Measurements from ENCODE around the gene SLC7A11.

The SLC7A11 gene

DNA sequence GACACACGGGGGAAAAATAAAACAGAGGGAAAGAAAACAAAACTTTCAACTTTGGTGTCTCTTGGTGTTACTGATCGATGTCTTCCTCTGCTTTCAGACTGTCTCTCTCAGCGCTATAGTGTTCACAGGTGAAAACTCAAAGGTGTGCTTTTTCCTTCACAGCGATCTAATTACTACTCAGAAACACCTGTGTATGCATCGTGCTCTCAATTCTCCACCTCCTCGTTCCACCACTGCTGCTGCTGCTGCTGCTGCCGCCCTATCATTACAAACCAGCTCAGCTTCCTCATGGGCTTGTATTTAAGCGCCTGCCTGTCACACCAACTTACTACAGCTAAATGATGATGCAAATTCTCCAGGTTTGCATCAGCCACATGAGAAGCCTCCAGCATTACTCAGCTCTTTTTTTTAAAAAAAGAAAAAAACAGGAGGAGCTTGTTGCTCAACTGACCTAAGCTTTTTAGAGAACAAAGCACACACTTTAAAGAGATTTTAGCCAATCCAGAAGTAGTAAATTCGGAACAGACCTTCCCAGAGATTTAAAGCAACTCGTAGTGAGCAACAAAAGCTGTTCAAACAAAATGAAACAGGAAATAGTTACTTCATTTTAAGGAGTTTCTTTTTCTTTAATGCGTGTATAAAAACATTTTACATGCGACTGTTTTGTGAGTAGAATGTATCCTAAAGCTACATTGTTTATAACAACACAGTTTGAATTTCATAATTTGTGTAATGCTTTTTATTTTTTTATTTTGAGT, at the start of gene SLC7A11:
SLC7A11 (minus strand) TSS at position 274 of the 758 bp plus-strand sequence. CDS start 280 bp downstream, outside the sequence.
- DNase-seq, result peak; percentile 95

DNA sequence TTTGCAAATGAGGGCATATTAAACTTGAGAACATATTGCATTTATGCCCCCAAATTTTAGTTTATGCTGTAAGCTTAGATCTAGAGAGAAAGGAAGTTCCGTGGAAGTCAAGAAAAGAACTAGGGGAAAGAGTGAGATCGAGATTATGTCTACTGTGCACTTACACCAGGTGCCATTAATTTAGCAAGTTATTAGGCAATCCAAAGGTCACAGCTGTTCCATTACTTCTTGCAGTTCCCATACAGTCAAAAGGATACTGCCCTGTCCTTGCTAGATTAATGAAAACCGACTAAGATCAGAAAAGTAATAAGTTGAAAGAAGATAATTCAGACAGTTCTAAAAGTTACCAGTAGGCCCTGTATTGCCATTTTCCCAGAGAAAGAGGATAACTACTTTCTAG, 49.3 kb upstream of the SLC7A11 start:
- no peak for DNase-seq

DNA sequence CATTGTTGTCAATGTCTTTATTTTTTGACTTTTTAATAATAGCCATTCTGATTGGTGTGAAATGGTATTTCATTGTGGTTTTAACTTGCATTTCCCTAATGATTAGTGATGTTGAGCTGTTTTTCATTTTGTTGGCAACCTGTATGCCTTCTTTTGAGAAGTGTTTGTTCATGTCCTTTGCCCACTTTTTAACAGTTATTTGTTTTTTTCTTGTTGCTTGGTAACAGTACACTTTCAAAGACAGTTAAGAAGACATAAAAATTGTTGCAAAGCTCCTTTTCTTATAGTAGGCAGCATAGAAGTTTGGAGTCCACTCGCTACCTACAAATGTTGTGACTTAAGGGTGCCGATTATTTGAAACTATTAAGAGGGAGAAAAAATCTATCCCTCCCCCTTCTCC, 48.7 kb upstream of the SLC7A11 start:
- DNase-seq, result no peak

DNA sequence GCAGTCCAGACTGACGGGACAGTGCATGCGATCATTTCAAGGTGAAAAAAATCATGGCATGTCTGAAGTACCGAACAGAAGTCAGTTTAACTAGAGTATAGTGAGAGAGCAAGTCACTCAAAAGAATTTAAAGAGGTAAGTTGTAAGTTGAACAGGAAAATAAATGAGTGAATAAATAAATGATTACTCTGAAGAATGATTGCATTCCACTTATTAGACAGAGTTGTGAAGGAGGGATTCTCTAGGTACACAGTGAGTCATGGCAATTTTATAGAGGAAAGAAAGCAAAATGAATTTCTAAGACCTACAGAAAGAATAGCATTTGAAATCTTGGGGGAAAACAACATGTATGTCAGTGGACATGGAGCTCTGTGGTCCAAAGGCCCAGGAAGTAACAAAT, 37.1 kb upstream of the SLC7A11 start:
- no peak for DNase-seq

DNA sequence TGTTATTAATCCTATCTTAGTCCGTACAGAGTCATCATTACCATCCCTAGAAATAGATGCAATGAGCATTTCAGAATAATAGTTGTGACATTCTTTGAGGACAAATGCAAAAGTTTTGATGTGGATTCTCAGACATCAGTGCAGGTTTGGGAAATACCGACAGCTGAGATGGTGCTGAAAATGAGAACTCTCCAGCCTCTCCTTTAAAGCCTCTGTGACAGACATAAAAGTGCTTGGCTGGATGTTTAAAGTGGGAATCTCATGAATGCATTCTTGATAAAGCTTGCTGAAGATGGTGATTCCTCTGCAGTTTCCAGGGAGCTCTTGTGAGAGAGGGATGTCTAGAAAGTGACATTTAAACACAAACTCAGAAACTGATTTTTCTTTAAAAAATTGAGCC, 35.0 kb upstream of the SLC7A11 start:
- DNase-seq, result no peak

DNA sequence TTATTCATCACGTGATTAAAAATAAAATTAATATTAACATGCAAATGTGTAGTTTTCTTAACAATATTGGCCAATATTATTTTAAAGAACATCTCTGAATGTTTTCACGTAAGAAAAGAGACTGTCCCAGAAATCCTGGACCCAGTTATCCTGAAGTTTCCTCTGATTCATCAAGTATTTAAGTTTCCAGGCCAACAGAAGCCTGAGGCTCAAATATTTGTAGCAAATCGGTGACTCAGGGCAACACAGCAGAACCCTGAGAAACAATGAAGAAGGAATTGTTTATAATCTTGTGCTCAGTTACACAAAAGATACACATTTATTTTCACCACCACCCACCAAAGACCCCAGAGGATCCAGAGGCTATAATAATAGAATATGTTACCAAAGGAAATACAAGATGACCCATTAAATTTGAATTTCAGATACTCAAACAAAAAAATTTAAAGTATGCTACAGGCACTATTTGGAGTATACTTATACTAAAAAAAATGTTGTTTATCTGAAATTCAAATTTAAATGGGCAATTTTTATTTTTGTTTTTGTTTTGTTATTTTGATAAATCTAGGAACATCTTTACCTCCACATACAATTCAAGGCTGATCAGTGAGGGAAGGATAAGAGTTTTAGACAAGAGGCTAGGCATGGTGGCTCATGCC, 33.9 kb upstream of the SLC7A11 start:
- DNase-seq, result peak; percentile 90

GRCh38 chr4:138275216-138275615, 33.1 kb upstream of the SLC7A11 start:
- DNase-seq, result no peak

GRCh38 chr4:138269175-138269574, 27.0 kb upstream of the SLC7A11 start:
- DNase-seq, result no peak

GRCh38 chr4:138267835-138268234, 25.7 kb upstream of the SLC7A11 start:
- DNase-seq, result no peak

- DNase-seq, result no peak
These were observed 24.8 kb upstream of the SLC7A11 start for GRCh38 chr4:138266948-138267347.

- no peak for DNase-seq
These were observed 21.2 kb upstream of the SLC7A11 start for GRCh38 chr4:138263247-138263816.

DNA sequence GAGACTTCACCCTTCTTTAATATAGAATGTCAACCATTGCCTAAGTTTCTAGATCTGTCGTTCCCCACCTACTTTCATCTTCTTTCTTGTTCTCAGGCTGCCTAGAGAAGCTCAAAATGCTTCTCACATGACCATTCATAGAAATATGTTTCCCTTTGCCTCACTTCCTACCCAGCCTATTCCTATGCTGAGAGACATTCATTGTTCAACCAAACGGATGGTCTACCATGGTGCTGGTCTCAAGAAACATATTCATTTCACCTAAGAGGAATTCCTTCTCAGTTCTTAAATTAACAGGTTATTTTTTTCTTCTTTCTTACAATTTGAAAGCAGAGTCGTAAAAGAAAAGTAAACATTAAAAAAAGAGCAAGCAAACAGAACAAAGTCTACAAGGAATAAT, 20.3 kb upstream of the SLC7A11 start:
- no peak for DNase-seq

- DNase-seq, result no peak
These were observed 19.9 kb upstream of the SLC7A11 start for GRCh38 chr4:138262030-138262429.

DNA sequence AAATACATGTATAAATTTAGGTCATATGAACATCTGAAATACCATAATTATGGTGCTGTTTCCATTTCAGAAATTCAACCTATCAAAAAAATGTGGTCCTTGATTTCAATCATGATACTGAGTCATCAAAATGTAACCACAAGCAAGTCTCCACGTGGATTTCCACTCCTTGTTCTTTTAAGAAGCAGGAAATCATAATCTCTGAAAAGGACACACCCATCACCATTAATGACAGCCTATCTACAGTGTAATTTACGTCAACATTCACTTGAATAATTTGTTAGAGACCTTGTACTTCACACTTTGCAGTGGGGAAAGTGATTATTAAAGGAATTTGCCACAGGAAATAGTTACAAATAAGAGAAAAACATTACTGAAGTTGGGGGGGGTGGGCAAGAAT, 17.7 kb upstream of the SLC7A11 start:
- no peak for DNase-seq

DNA sequence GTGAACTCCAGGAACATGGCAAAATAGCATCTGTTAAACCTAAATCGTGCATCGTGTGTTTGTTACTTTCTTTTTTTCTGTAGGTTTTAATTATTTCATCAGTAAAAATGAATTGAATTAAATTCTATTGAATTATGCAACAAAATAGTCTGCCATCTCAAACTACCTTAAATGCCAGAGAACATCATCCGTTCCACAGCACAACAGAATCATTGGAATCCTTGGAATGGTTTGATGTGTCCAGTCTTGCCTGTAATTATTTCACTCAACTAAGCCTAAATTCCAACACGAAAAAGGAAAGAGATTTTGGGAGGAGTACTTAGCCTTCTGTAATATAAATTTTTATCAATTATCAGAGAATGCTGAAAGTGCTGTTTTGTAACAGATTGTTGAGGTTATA, 17.1 kb upstream of the SLC7A11 start:
- DNase-seq, result no peak

DNA sequence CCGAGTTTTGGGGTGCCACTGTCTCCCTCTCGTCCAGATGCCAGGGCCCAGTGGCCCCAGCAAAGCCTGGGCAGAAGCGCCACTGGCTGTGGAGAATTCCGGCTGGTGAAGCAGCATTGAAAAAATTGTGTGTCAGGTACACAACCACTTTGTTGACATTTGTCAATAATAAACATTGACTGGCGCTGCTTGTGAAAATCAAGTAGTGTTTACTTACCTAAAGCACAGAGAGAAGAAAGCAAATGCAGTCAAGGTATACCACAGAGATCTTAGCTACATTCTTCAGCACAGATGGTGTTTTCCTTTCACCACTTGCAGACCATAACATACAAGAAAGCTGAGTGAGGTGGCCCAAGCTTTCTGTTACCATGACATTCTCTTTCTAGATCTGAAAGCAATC, 14.5 kb upstream of the SLC7A11 start:
- DNase-seq, result no peak

- no peak for DNase-seq
These were observed 13.9 kb upstream of the SLC7A11 start for GRCh38 chr4:138255917-138256597.

- DNase-seq, result no peak
These were observed 10.4 kb upstream of the SLC7A11 start for GRCh38 chr4:138252551-138252950.

GRCh38 chr4:138251938-138252337, 9.8 kb upstream of the SLC7A11 start:
- no peak for DNase-seq

DNA sequence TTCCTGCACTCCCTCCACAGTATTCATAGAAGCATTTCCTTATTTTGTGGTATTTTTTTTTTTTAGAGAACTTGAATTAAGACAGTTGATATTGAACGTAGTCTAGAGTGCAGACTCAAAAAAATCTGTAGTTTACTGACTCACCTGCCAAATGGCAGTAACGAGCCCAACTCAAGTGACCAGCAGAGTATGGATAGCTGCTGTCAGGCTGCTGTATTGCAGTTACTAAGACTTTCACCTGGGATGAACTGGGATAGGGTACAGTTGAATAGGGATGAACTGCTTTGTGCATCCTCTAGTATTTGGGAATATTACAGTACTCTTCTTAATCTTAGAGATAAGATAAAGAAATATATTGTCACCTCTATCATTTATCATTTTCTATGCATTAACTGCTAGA, 7.0 kb upstream of the SLC7A11 start:
- DNase-seq, result no peak

DNA sequence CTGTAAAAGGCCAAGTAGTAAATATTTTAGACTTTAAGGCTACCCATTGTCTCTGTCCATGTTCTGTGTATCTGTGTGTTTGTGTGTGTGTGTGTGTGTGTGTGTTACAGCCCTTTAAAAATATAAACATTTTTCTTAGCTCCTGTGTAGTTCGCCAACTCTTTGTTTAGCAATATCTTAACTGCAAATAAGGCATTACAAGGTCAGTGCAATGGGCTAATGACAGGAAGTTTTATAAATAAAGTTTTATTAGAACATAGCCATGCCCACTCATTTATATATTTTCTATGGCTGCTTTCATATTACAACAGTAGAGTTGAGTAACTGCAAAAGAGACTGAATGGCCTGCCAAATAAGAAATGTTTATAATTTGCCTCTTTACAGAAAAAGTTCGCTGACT, 5.9 kb upstream of the SLC7A11 start:
- no peak for DNase-seq

DNA sequence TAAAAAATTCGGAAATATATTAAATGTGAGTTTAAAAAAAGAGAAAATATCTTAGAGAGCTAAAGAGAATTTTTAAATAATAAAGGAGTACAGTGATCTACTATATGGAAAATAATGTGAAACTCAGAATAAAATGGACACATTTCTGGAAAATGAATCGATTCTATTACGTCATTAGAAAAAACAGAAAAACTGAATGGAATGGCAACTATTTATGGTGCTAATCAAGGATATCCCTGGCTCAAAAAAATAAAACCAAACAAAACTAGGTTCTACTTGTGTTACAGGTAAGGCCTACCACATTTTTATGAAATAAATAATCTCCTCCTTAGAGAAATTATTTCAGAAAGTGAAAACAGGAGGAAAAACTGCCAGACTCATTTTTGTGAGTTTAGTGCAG, 5.5 kb upstream of the SLC7A11 start:
- no peak for DNase-seq

GRCh38 chr4:138243369-138243768, 1.2 kb upstream of the SLC7A11 start:
- DNase-seq, result no peak

DNA sequence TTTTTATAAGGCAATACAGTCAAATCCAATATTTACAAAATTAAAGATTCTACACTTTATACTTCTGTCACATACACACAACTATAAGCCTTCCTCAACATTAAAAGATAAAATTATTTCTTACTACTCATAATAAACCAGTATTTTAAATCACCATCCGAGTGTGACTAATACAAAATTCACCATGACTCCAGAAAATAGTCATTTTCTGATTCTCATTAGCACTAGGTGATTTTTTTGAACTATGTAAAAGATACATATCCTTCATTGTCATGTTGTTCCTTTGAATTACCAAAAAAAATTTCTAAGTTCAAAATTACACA, 646 bp upstream of the SLC7A11 start:
- DNase-seq, result no peak

All from amniotic stem cell (primary cell).